ENCODE measurements around the gene KANSL1L.

Gene KANSL1L

GRCh38 chr2:210170446-210171303 lies 534 bp downstream of the KANSL1L start:
- peak; percentile 86 to 97 for DNase-seq (ENCODE audit: low read depth in 1 of 2, low spot score in 1 of 2)
- peak overlapping the region; percentile 61 for H3K4me3 ChIP-seq (replicated peaks; ENCODE audit: insufficient read depth, low read length)
- peak overlapping the region; percentile 100 for H3K27ac ChIP-seq (replicated peaks)
- H3K27me3 ChIP-seq (ENCODE audit: insufficient read depth, poor library complexity, severe bottlenecking): no peaks in the 10 kb centered on the region
- TF ChIP-seq REST (IDR thresholded peaks at IDR 0.05; ENCODE audit: insufficient replicate concordance, low read depth): peak; percentile 32
- no peak for TF ChIP-seq GABPA (IDR thresholded peaks at IDR 0.05; ENCODE audit: low read depth)
- no peak for TF ChIP-seq SPI1 (IDR thresholded peaks at IDR 0.05; ENCODE audit: borderline replicate concordance, low read depth)
- TF ChIP-seq POLR2AphosphoS5 (IDR thresholded peaks at IDR 0.05; ENCODE audit: low read depth): peak; percentile 41; the same call in 1 of the 2 replicates
- TF ChIP-seq CTCF (IDR thresholded peaks at IDR 0.05; ENCODE audit: insufficient read depth, low read length): no peak

- Histone ChIP-seq H3K27me3 (ENCODE audit: insufficient read depth, poor library complexity, severe bottlenecking) (no peaks in the 10 kb centered on the region), H3K4me3 (replicated peaks; ENCODE audit: insufficient read depth, low read length) (peak overlapping the region; percentile 61), H3K27ac (replicated peaks) (peak overlapping the region; percentile 100)
- TF ChIP-seq REST (IDR thresholded peaks at IDR 0.05; ENCODE audit: insufficient replicate concordance, low read depth): no peak
- TF ChIP-seq GABPA (IDR thresholded peaks at IDR 0.05; ENCODE audit: low read depth): no peak
- TF ChIP-seq CTCF (IDR thresholded peaks at IDR 0.05; ENCODE audit: insufficient read depth, low read length): no peak
- TF ChIP-seq POLR2AphosphoS5 (IDR thresholded peaks at IDR 0.05; ENCODE audit: low read depth): no peak; the same call in none of the 2 replicates
- no peak for TF ChIP-seq SPI1 (IDR thresholded peaks at IDR 0.05; ENCODE audit: borderline replicate concordance, low read depth)
- no peak for DNase-seq (ENCODE audit: low read depth in 1 of 2, low spot score in 1 of 2)
Observed at GRCh38 chr2:210170196-210170445, 1.1 kb downstream of the KANSL1L start.

- TF ChIP-seq CTCF (IDR thresholded peaks at IDR 0.05; ENCODE audit: insufficient read depth, low read length): no peak
- TF ChIP-seq GABPA (IDR thresholded peaks at IDR 0.05; ENCODE audit: low read depth): no peak
- TF ChIP-seq SPI1 (IDR thresholded peaks at IDR 0.05; ENCODE audit: borderline replicate concordance, low read depth): no peak; the same call in 1 of the 2 replicates
- TF ChIP-seq REST (IDR thresholded peaks at IDR 0.05; ENCODE audit: insufficient replicate concordance, low read depth): no peak
- TF ChIP-seq POLR2AphosphoS5 (IDR thresholded peaks at IDR 0.05; ENCODE audit: low read depth): no peak
- Histone ChIP-seq H3K27me3 (ENCODE audit: insufficient read depth, poor library complexity, severe bottlenecking) (no peaks in the 10 kb centered on the region), H3K4me3 (replicated peaks; ENCODE audit: insufficient read depth, low read length) (peak overlapping the region; percentile 61), H3K27ac (replicated peaks) (peak overlapping the region; percentile 100)
- peak in 1 of 2 experiments; percentile 10 for DNase-seq (ENCODE audit: low read depth in 1 of 2, low spot score in 1 of 2)
Observed at GRCh38 chr2:210169516-210170195, 1.6 kb downstream of the KANSL1L start.
